ENCODE data around the gene TAL1.

- no peak for TF ChIP-seq EZH2 (IDR thresholded peaks at IDR 0.05; ENCODE audit: low read depth, unreplicated experiment)
- no peak for TF ChIP-seq CTCF (conservative IDR thresholded peaks at IDR 0.05; ENCODE audit: low read depth in 2 of 2)
- TF ChIP-seq POLR2AphosphoS5 (IDR thresholded peaks at IDR 0.05; ENCODE audit: low read depth), result no peak
- no peak for TF ChIP-seq EZH2phosphoT487 (IDR thresholded peaks at IDR 0.05; ENCODE audit: unreplicated experiment)
- TF ChIP-seq CREB1 (CRISPR knock-in tag; IDR thresholded peaks at IDR 0.05; ENCODE audit: low read depth), result no peak
- TF ChIP-seq NANOG (IDR thresholded peaks at IDR 0.05; ENCODE audit: borderline replicate concordance), result no peak
- no peak for TF ChIP-seq REST (IDR thresholded peaks at IDR 0.05; ENCODE audit: unreplicated experiment)
- no peak for TF ChIP-seq ZNF114 (CRISPR knock-in tag; IDR thresholded peaks at IDR 0.05)
- no peak for TF ChIP-seq STAT1 (IDR thresholded peaks at IDR 0.05; ENCODE audit: unreplicated experiment)
These were observed 24.1 kb downstream of the TAL1 start for GRCh38 chr1:47207803-47208373.
